HG03457 (cell line): ENCODE measurements around the gene ATRN.
A peak's percentile ranks its signal among the peaks of the same experiment; 100 is the strongest.
"Not testable (repeated sequence)": the region's sequence is repeated elsewhere in the genome, so short reads cannot be mapped to it uniquely, and the experiment has no call there.

Experiments used
- ATAC-seq: cut with Tn5 transposase; IDR thresholded peaks from one replicate; pipeline ENCODE4 v1.9.1; 2021; ENCODE audit warnings: moderate number of reproducible peaks; ENCODE audit not compliant: unreplicated experiment

Gene ATRN

DNA sequence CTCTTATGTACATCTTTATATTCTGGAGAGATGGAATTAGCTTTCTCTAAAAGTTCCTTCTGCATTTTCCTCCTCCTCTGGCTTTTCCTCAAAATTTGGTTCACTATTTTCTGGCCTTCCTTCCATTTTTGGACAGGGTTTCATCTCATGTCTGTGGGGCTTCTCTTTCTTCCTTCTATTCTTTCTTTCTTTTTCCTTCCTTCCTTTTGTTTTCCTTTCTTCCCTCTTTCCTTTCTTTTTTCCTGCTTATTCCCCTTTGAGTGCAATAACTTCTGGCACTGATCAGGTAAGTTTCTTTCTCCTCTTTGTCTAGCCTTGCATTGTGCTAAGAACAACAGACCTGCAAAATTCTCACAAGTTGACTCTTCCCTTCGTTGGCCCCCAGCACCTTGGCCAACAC is 5.5 kb upstream of the ATRN start:
- no peak for ATAC-seq

DNA sequence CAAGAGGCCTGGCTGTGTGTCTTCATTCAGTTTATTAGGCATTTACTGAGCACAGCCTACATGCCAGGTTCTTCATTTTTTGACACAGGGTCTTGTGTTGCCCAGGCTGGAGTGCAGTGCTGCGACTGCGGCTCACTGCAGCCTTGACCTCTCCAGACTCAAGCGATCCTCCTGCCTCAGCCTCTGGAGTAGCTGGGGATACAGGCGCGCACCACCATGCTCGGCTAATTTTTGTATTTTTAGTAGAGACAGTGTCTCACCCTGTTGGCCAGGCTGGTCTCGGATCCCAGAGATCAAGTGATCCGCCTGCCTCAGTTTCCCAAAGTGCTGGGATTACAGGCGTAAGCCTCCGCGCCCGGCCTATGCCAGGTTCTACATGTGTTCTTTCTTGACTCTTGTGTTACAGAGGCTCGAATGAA is 601 bp upstream of the ATRN start:
- ATAC-seq, result no peak

DNA sequence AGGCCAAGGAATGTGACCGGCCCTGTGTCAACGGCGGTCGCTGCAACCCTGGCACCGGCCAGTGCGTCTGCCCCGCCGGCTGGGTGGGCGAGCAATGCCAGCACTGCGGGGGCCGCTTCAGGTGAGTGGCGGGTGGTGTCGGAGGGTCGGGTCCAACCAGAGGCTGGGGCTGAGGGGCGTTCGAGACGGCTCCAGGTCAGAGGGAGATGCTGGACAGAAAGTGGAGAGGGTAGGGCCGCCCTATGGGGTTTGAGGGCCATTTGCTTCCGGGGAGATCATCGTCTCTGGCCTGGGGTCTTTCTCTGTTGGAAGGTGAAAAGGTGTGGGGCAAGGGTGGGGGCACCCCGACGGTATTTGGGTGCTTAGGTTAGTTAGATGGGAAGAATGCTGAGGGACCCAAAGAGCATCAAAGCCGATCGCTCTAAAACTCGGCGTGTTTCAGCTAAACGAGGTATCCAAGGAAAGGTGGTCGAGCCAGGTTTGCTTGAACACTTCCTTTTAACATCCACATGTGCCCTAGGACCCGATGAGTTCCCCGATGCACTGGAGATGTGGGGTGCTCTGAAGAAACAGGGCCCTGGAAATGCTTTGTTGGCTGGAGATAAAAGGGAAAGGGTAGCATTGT is 691 bp downstream of the ATRN start:
- ATAC-seq, result peak; percentile 24

DNA sequence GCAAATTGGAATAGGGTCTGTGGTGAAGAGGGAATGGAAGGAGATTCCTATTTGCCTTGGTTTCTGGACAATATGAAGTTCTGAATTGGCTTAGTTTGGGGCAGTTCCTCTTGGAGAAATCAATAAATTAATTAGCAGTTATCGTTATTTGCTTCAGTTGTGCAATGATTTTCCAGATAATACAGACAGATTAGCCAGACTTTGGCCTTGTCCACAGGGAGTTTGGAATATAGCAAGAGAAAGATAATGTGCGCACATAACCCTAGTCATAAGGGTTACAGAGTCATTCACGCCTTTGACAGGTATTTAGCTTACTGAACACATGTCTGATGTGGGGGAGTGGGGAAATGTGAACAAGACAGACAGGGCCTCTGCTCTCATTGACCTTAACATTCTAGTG is 1.3 kb downstream of the ATRN start:
- no peak for ATAC-seq

DNA sequence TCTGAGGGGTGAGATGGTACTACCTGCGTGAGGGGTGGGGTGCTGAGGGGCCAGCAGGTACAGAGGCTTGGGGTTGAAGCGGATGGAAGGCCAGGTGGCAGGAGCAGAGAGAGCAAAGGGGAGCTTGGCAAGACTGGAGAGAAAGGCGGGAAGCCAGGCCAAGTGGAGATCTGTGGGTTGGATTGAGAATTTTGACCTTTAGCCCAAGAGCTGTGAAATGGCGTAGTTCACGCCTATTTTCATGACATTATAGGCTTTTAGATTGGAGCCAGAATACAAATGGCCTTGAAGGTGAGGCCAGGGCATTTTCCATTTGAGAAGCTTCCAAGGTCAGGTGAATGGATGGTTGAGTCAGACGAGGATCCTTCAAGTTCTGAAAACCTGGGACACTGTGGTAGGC is 2.5 kb downstream of the ATRN start:
- no peak for ATAC-seq

DNA sequence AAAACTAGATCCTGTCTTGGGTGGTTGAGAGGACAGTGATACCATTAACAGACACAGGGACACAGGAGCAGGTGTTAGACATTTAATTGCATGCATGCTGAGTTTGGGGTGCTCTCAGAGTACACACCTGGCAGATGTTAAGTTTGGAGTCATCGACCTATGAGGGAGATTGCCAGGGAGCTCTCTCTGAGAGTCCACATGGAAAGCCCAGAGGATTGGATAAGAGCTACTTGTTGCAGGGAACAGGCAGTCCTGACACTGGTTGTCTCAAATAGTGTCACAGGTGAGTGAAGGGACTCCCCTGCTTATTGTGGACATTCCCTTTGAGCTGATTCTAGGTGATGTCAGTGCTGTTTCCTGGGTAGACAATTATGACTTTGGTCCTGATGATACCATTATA is 3.1 kb downstream of the ATRN start:
- ATAC-seq, result no peak

DNA sequence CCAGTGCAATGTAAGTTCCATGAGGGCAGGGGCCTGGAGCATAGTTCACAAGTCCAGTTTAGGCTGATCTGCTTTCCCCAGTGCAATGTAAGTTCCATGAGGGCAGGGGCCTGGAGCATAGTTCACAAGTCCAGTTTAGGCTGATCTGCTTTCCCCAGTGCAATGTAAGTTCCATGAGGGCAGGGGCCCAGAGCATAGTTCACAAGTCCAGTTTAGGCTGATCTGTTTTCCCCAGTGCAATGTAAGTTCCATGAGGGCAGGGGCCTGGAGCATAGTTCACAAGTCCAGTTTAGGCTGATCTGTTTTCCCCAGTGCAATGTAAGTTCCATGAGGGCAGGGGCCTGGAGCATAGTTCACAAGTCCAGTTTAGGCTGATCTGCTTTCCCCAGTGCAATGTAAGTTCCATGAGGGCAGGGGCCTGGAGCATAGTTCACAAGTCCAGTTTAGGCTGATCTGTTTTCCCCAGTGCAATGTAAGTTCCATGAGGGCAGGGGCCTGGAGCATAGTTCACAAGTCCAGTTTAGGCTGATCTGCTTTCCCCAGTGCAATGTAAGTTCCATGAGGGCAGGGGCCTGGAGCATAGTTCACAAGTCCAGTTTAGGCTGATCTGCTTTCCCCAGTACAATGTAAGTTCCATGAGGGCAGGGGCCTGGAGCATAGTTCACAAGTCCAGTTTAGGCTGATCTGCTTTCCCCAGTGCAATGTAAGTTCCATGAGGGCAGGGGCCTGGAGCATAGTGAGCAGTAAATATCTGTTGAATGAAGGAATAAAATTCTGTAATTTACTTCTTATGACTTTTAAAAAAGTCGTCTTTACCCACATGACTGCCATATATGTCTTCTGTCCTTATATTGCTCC is 6.4 kb downstream of the ATRN start:
- not testable (repeated sequence) for ATAC-seq

DNA sequence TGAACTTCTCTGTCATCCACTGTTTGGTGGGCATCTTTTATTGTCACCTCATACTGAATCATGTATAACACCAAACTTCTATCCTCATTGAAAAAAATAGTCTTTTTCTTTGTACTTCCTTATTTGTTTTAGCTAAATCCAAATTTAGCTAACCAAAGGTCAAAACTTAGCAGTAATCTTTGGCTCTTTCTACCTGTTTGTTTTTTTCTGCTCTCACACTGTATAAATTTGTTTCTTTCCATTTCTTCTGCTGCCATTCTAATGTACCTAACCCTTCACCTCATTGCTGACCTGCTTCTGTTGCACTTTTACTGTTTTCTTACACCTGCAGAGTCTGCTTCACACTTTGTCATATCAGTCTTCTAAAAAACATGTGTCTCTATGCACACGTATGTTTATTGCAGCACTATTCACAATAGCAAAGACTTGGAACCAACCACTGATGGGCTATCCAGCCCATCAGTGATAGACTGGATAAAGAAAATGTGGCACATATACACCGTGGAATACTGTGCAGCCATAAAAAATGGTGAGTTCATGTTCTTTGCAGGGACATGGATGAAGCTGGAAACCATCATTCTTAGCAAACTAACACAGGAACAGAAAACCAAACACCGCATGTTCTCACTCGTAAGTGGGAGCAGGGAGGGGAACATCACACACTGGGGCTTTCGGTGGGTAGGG is 7.2 kb downstream of the ATRN start:
- no peak for ATAC-seq

DNA sequence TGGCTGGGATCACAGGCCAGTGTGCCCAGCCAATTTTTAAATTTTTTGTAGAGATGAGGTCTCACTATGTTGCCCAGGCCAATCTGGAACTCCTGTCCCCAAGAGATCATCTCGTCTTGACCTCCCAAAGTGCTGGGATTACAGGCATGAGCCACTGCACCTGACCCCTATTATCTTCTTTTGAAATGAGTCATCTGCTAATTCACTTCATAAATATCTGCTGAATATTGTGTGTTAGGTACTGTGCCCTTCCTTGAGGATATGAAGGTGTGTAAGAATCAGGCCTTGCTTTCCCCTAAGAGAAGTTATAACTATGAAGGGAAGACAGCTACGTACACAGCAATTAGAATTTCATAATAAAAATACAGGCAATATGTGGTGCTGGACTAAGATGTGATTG is 8.2 kb downstream of the ATRN start:
- ATAC-seq, result no peak

DNA sequence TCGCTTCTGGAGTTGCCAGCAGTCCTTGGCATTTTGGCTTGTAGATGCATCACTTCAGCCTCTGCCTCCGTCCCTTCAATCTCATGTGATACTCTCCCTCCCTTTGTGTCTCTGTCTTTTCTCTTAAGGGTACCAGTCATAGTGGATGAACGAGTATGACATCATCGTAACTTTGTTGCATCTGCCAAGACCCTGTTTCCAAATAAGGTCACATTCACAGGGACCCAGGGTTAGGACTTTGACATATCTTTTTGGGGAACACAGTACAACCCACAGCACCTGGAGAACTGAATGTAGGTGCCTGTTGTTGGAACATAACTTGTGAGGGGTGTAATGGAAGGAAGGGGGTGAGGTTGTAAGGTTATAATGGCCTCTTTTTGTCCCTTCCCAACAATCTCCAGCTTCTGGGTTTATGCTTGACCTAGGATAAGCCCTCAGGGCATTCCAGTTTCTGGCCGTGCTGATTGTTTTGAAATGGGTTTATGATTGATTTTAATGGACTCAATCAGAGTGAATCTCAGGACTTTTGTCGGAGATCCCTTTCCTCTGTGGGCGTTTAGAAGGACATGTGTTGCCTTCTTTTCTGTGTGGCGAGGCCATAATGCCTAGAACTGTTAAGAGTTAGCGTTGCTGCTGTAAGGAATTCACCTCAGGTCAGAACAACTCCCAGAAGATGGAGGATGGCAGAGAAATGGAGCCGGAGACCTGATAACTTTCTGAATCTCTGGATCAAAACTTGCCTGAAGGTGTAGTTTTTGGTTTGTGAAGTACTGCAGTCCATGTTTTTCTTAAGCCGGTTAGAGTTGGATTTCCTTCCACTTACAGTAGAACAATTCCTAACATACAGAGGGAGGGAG is 9.2 kb downstream of the ATRN start:
- no peak for ATAC-seq

DNA sequence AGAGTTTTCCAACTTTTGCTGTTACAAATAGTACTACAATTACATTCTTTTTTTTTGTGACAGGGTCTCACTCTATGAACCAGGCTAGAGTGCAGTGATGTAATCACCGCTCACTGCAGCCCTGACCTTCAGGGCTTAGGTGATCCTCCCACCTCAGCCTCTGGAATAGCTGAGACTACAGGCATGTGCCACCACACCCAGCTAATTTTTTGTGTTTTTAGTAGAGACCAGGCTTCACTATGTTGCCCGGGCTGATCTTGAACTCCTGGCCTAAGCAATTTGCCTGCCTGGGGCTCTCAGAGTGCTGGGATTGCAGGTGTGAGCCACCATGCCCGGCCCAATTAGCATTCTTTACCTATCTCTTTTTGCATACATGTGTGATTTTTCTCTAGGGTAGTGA is 12.5 kb downstream of the ATRN start:
- no peak for ATAC-seq

DNA sequence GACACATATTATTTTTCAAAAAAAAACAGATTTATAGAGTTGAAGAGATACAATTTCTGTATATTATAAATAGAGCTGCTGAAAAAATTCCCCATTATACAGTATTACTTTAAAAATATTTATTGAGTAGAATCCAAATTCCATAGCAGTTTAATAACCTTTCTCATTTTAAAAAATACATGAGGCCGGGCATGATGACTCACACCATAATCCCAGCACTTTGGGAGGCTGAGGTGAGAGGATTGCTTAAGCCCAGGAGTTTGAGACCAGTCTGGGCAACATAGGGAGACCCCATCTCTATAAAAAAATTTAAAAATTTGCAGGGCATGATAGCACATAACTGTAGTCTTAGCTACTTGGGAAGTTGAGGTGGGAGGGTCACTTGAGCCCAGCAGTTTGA is 13.0 kb downstream of the ATRN start:
- no peak for ATAC-seq

DNA sequence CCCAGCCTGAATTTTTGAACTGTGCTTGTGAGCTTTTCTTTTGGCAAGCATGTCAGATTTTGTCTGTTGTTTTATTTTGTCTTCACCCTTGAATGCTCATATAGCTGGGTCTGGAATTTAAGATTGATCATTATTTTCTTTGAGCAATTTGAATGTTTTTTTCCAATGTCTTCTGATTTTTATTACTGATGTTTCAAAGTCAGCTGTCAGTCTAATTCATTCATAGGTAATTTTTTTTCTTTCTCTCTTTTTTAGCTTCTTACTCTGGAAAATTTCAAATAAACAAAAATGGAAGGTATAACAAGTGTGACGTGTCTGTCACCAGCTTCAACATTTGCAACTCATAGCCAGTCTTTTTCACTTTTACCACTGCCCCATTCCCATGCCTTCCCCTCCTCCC is 15.1 kb downstream of the ATRN start:
- ATAC-seq, result no peak

DNA sequence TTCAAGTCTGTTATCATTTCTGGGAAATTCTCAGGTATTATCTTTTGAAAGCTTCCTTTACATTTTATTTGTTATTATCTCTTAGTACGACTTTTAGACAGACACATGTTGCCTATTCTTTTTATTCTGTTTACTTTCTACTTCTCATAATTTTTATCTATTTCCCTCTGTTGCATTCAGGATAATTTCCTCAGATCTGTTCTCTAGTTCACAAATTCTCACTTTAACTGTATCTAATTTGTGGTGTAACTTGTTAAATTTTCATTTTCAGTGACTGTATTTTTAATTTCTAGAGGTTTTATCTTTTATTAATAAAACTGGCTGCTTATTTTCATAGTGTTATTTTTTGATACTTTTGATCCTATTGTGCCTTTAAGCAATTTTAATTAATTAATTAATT is 16.0 kb downstream of the ATRN start:
- ATAC-seq, result no peak

DNA sequence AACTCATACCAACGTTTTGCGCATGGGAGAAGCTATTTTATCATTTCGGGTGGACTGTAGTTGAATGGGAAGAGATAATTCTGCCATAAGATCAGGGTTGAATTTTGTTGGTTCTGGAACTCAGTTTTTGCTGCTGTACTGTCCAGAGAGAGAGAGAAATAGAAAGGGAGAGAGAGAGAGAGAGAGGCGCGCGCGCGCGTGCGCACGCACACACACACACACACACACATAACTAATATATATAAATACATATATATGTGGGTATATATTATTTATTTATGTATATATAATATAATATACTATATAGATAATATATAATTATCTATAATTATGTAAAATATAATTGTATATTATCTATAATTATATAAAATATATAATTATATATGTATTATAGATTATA is 21.9 kb downstream of the ATRN start:
- no peak for ATAC-seq

DNA sequence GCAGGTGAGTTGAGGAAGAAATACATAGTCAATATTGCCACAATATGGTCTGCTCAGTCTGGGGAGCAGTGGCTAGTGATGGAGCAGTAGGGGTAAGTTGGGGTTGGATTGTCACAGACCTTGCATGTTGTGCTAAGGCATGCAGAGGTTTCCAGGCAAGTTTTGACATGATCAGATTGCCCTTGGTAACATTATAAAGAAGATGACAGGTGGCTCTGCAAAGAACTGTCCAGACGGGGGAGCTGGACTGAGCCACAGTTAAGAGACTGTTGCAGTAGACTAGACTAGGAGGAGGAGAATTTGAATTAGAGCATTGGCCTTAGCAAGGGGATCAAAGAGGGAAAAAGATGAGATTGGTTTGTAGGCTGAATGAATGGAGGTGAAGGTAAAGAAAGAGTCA is 23.4 kb downstream of the ATRN start:
- no peak for ATAC-seq

DNA sequence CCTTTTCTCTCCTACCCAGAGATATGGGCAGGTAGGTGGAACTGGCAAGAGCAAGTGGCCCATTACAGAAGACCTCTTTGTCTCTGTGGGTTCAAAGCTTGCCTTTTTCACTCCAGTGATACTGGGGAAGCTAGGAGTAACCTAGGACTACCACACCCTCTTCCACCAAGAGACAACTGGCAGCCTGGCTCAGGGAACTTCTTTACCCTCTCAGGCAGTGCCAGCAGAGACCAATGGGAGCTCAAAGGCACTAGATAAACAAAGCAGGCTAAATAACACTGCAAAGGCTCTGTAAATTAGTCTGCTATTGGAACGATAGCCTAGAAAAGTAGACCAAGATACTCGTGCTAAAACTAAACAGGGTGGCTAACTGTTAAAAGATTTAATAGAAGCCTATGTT is 32.1 kb downstream of the ATRN start:
- ATAC-seq, result no peak

DNA sequence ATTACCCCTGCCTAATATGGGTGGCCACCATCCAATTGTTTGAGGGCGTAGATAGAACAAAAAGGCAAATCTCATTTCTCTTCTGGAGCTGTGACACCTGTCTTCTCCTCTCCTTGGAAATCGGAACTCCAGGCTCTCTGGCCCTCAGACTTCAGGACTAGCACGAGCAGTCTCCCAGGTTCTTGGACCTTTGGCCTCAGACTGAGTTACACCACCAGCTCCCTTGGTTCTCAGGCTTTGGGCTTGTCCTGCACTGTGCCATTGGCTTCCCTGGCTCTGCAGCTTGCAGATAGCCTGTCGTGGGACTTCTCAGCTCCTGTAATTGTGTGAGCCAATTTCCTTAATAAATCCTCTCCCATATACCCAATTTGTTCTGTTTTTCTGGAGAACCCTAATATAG is 34.3 kb downstream of the ATRN start:
- ATAC-seq, result no peak

DNA sequence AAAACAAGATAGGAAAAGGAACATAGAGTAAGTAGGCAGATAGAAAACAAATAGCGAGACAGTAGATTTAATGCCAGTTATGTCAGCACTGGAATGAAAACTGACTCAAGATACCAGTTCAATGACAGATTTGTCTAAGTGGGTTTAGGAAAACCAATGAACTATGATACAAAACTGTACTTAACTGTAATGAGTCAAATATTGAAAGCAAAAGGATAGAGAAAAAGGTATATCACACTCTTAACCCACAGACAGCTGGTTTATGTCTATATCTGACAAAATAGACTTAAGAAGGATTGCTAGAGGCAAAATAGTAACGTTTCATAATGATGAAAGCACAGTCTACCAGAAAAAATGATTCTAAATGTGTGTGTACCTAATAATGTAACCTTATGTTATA is 38.2 kb downstream of the ATRN start:
- no peak for ATAC-seq

DNA sequence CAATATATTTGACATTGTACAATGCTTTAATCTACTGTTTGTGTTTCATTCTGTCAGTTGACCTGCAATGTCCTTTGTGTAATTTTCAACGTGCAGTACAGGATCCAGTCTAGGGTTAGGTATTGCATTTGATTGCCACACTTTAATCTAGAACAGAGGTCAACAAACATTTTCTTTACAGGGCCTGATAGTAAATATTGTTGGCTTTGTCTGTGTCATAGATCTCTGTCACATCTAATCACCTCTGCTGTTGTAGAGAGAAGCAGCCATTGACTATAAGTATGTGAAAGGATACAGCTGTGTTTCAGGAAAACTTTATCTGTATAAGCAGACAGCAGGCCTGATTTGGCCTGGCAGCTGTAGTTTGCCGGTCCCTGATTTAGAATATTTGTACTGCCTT is 39.3 kb downstream of the ATRN start:
- ATAC-seq, result no peak

DNA sequence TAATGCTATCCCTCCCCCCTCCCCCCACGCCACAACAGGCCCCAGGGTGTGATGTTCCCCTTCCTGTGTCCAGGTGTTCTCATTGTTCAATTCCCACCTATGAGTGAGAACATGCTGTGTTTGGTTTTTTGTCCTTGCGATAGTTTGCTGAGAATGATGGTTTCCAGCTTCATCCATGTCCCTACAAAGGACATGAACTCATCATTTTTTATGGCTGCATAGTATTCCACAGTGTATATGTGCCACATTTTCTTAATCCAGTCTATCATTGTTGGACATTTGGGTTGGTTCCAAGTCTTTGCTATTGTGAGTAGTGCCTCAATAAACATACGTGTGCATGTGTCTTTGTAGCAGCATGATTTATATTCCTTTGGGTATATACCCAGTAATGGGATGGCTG is 41.4 kb downstream of the ATRN start:
- not testable (repeated sequence) for ATAC-seq
